ENCODE results near the gene AKAP17A.
A peak's percentile ranks its signal among the peaks of the same experiment; 100 is the strongest.

Gene AKAP17A

GRCh38 chrX:1591102-1591862 lies at the start of gene AKAP17A:
Gene AKAP17A (plus strand): TSS chrX:1591604. CDS start chrX:1593463, 1,859 bp downstream.
- H3K9me3 ChIP-seq (ENCODE audit: insufficient read depth, low read length), result no peaks in the 10 kb centered on the region
- no peak within 1 kb of the TSS for H2AFZ ChIP-seq (ENCODE audit: low read depth, low read length, severe bottlenecking)
- no peaks in the 10 kb centered on the region for H4K20me1 ChIP-seq (ENCODE audit: low read depth, low read length)
- no peak for TF ChIP-seq EZH2phosphoT487 (conservative IDR thresholded peaks at IDR 0.05; ENCODE audit: low read length)
- H3K9me2 ChIP-seq (replicated peaks; ENCODE audit: insufficient read depth, low read length), result no peaks in the 10 kb centered on the region
- H3K79me2 ChIP-seq (ENCODE audit: insufficient read depth, low read length), result peaks cover 22% of the 10 kb centered on the region
- peak within 1 kb of the TSS; percentile 76 for H3K4me3 ChIP-seq (ENCODE audit: insufficient read depth, low read length, poor library complexity, severe bottlenecking)
- H3K36me3 ChIP-seq (ENCODE audit: low read length), result no peaks in the 10 kb centered on the region
- H3K27ac ChIP-seq (ENCODE audit: low read depth, low read length), result 0 out of 2 replicates have a peak within 1 kb of the TSS, but pooled peaks have one; percentile 15
- H3K4me2 ChIP-seq (ENCODE audit: low read depth, low read length, poor library complexity, severe bottlenecking), result peak within 1 kb of the TSS; percentile 69
- H3F3A ChIP-seq (ENCODE audit: insufficient read depth), result peaks cover 13% of the 10 kb centered on the region
- no peaks in the 10 kb centered on the region for H3K27me3 ChIP-seq (ENCODE audit: low read length)
- peak within 1 kb of the TSS; percentile 80 for H3K9ac ChIP-seq (ENCODE audit: low read length)

DNA sequence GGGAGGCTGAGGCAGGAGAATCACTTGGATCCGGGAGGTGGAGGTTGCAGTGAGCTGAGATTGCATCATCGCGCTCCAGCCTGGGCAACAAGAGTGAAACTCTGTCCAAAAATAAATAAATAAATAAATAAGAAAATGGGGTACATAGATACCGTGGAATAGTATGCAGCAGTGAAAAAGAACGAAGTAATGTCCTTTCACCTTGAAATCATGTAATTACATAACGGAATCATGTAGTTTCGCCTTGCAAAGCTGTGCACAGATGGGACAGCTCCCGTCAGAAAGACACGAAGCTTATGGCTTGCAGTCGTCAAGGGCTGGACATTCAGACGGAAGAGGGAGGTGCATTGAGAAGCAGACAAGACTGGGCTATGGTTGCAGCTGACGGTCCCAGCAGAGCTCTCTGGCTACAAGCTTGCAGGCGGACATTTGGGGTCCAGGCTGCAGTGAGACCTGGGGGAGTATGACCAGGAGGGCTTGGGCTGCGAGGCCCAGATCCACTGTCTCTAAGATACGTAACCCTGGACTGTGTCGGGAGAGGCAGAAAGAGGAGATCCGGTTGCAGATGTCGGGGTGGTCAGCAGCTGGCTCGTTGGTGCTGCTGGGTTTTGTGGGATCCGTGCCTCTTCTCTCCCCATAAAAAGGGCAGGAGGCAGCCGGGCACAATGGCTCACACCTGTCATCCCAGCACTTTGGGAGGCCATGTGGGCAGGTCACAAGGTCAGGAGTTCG lies 48.2 kb upstream of the AKAP17A start:
- Histone ChIP-seq H3K9me3 (ENCODE audit: insufficient read depth, low read length) (no peaks in the 10 kb centered on the region), H3K4me3 (ENCODE audit: insufficient read depth, low read length, poor library complexity, severe bottlenecking) (no peak overlapping the region), H3K79me2 (ENCODE audit: insufficient read depth, low read length) (no peaks in the 10 kb centered on the region), H3K27me3 (ENCODE audit: low read length) (no peaks in the 10 kb centered on the region), H4K20me1 (ENCODE audit: low read depth, low read length) (no peaks in the 10 kb centered on the region), H2AFZ (ENCODE audit: low read depth, low read length, severe bottlenecking) (no peak overlapping the region), H3K4me2 (ENCODE audit: low read depth, low read length, poor library complexity, severe bottlenecking) (no peak overlapping the region), H3K36me3 (ENCODE audit: low read length) (no peaks in the 10 kb centered on the region), H3K27ac (ENCODE audit: low read depth, low read length) (no peak overlapping the region), H3F3A (ENCODE audit: insufficient read depth) (peaks cover 5% of the 10 kb centered on the region; the same call in 1 of the 2 replicates), H3K9me2 (replicated peaks; ENCODE audit: insufficient read depth, low read length) (no peaks in the 10 kb centered on the region), H3K9ac (ENCODE audit: low read length) (no peak overlapping the region)
- TF ChIP-seq EZH2phosphoT487 (conservative IDR thresholded peaks at IDR 0.05; ENCODE audit: low read length), result no peak
- no peak for TF ChIP-seq CTCF (IDR thresholded peaks at IDR 0.05; ENCODE audit: insufficient read depth, low read length, poor library complexity, severe bottlenecking)

- Histone ChIP-seq H3K4me3 (ENCODE audit: insufficient read depth, low read length, poor library complexity, severe bottlenecking) (no peak overlapping the region), H4K20me1 (ENCODE audit: low read depth, low read length) (no peaks in the 10 kb centered on the region), H3K27me3 (ENCODE audit: low read length) (no peaks in the 10 kb centered on the region), H3F3A (ENCODE audit: insufficient read depth) (peaks cover 5% of the 10 kb centered on the region; the same call in 1 of the 2 replicates), H3K27ac (ENCODE audit: low read depth, low read length) (peak overlapping the region; percentile 60), H3K9me2 (replicated peaks; ENCODE audit: insufficient read depth, low read length) (no peaks in the 10 kb centered on the region), H3K9ac (ENCODE audit: low read length) (no peak overlapping the region), H3K79me2 (ENCODE audit: insufficient read depth, low read length) (peaks cover 5% of the 10 kb centered on the region; the same call in 1 of the 2 replicates), H3K4me2 (ENCODE audit: low read depth, low read length, poor library complexity, severe bottlenecking) (no peak overlapping the region), H3K9me3 (ENCODE audit: insufficient read depth, low read length) (no peaks in the 10 kb centered on the region), H3K36me3 (ENCODE audit: low read length) (no peaks in the 10 kb centered on the region), H2AFZ (ENCODE audit: low read depth, low read length, severe bottlenecking) (no peak overlapping the region)
- TF ChIP-seq CTCF (IDR thresholded peaks at IDR 0.05; ENCODE audit: insufficient read depth, low read length, poor library complexity, severe bottlenecking) (no peak), EZH2phosphoT487 (conservative IDR thresholded peaks at IDR 0.05; ENCODE audit: low read length) (no peak)
These were observed 45.5 kb upstream of the AKAP17A start for GRCh38 chrX:1545776-1546408.

Measured in SU-DHL-6 (cell line).